Activated T-cell treated with anti-CD3 and anti-CD28 coated beads for 4 hours (primary cell): ENCODE results near the gene ABTB2.
"Not testable (repeated sequence)": the region's sequence is repeated elsewhere in the genome, so short reads cannot be mapped to it uniquely, and the experiment has no call there.

Experiments
- DNase-seq: peaks from one replicate; pipeline ENCODE4 v3.0.0-alpha.2; 2020

ABTB2 gene

DNA sequence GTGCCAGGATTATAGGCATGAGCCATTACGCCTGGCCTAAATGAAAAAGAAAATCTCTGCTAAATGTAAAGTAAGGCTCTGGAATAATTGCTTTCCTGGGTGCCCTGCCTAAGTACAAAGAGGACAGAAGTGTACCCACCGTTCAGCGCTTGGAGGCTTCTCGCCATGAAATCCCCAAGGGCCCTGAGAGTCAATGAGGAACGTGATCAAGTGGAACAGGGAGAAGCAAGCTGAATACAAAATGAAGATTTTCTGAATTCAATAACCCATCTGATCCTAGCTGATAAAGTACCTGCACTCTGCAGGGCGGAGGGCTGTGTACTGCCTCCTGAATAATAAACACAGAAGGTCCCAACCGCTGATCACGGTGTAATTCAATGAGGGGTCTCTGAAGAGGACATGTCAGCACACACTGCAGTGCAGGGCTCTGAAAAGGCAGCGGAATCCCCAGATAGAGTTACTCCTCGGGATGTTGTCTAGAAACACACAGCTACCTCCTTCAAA, 97.7 kb downstream of the ABTB2 start:
- DNase-seq = no peak

DNA sequence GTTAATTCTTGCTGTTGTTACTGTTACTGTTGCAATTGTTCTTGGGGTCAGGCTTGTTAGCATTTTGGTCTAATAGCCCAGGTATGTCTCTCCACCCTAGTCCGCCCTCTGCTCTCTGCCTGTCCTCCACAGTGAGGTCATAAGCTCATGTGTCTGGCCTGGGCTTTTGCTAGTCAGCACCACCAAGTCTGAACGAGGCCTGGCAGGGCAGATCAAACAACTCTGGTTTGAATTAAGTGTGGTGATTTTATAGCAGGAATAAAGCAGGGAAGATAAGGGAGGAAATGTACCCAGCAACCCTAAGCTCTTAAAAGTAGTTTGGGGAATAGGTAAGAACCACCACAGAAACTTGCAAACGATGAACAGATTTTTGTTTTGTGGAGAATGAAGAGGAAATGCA, 98.7 kb downstream of the ABTB2 start:
- no peak for DNase-seq

DNA sequence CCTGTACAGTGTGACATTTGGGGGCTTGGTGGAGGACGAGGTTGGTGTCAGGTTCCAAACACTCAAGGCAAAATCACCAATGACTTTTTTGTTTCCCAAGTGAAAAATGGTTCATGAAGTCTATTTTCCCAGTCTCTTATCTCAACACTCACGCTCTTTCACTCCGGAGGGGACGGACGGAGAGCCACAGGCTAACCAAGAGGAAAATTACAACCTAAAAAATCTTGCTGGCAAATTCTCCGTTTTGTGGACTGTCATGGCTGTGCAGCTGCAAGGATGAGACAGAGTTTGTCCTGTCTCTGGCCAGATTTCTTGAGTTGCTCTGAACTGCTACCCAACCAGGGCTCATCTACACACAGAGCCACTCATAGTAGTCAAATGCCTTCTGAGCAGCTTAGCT, 101.2 kb downstream of the ABTB2 start:
- DNase-seq = no peak

DNA sequence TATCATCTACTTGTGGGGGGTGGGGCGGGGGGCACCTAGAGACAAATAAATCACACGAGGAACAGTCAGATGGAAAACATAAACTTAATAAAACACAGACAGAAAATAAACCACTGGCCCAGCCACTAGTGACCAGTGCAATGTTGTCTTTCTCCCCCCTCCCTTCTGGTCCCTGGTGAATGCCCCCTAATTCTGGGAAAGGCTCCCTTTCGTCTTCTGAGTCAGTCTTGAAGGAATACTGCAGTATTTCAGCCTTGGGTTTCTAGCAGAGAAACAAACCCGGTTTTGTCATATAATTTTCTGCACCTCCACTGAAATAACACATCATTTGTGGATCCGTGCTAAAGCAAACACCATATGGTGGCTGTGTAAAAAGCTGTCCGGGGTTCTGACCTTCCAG, 101.7 kb downstream of the ABTB2 start:
- no peak for DNase-seq

DNA sequence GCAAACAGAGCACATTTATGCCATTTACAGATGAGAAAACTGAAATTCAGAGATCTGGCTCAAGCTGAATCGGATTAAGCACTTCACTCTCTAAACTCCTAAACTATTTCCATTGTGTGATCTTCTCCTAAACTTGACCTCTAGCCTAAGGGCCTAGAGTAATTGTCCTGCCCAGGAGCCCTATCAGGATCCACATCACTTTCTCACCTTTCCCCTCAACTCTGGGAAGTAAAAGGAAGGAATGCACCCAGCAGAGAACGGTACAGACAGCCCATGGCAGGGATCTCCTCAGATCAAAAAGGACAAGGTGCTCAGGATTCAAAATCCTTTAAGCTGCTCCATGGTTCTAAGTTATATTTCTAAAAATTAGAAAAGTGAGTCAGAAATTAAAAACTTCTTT, 102.7 kb downstream of the ABTB2 start:
- no peak for DNase-seq

DNA sequence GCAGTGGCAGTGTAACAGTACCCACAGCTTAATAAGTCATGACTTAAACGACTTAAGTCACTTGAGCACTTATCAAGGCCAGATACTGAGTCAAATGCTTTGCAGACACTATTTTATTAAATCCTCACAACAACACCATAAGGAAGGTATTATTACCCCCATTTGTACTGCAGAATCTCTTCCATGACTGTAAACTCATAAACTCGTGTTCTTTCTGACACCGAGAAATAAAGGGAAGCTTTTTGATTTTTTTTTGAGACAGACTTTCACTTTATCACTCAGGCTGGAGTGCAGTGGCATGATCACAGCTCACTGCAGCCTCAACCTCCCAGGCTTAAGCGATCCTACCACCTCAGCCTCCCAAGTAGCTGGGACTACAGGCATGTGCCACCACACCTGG, 103.8 kb downstream of the ABTB2 start:
- no peak for DNase-seq

DNA sequence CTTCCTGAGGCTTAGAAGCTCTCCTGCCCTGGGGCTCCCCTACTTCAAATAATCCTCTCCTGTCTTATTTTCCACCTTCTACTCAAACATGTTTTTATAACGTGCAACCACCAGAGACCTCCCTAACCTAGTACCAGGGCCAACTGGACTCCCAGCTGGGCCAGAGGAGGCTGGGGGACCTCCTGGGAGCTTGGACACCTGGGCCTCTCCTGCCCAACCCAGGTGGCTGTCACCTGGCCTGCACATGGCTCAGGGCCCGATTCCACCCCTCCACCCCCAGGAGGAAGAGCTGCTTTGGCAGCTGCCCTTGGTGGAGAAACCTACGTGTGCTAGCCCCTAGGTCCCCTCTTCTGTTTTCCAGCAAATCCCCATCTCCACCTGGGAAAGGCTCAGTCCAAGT, 105.2 kb downstream of the ABTB2 start:
- DNase-seq = no peak

DNA sequence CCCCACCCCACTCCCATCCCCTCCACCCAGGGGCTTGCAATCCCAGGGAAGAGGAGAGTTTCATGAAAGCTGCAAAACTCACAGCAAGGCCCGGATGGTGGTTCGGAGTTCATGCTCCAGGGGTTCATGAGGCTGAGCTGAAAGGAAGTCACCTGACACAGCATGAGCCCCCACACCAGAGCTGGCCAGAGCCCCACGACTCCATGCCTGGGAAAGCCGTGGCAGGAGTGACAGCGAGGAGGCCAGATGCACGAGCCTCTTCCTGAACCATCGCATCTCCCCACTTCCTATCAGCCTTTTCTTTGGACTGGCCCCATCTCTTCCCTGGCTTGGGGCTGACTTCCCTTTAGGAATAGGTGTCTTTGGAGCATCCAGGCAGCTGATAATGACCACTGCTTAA, 105.8 kb downstream of the ABTB2 start:
- no peak for DNase-seq

DNA sequence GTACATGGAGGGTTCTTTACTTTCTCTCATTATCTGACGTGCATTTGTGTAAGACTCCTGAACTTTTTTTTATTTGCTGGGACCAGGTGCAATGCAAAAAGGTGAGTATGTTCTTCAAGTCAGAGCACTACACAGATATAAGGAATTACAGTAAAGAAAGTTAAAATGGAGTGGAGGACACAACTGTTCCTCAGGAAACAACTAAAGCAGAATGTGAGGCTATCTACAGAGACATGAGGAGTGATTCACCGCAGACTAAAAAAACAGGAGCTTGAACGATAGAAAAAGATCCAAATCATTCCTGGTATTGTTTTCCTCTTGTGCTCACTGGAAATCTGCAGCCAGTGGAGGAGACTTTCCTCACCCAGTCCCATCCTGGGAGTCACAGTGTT, 106.2 kb downstream of the ABTB2 start:
- no peak for DNase-seq

DNA sequence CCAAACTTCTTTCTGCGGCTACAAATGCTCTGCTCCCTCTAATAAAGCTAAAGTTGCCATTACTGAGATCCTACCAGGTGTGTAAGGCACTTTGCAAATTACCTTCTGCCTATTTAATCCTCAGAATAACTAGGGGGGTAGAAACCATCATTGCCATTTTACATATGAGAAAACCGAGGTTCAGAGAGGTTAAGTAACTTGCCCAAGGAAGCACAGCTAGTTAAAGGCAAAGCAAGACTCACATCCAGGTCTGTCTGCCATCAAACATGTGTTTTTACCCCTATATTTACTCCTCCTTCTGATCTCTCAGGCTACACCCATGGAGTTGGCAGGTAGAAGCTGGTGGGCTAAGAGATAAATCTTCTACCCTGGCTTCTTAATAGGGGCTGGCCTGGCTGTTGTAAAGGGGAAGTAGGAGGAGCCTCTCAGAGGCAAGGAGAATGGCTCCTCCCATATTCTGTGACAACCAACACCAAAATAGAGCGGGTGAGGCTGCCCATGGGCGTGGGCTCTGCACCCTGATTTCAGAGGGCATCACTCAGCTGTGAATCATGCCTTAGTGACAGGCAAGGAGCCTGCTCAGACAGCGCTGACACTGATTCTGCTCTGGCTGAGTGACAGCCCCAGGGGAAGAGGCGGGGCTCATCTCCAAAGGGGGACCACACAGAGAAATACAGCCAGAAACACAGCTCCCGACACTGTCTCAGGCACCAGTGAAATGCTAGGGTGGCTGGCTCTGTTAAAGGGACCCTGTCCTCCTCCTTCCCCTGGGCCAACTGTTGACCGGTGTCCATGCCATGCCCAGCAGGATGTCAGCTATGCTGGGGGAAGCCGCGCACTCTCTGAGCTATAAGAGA, 106.8 kb downstream of the ABTB2 start:
- DNase-seq = peak; percentile 64

DNA sequence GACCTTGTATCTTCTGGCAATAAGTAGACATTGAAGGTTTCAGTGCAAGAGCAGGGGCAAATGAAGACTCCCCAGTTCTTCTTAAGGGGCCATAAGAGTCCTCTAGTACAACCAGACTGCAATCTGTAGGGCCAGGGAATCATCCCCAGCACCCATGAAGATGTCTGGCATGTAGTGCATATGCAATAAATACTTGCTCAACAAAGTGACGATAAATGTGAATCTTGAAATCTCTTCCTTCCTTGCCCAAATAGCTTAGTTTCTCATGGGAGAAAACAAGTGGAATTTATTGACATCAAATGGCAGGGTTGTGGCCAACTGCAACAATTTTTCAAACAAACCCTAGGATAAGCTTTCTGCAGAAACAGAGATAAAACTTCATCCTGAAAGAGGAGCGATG, 107.6 kb downstream of the ABTB2 start:
- no peak for DNase-seq

DNA sequence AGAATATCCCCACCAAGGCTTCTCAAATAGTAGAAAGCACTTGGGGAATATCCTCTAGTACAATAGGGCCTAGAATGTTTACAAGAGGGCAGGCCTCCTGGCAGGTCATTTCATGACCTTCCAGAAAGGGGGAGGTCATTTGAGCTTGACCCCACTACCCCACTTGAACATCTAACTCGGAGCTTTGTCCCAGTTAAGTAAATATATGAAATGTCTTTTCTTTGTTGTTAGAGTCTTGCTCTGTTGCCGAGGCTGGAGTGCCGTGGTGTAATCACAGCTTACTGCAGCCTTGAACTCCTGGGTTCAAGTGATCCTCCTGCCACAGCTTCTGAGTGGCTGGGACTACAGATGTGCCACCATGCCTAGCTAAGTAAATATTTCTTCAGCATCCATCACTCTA, 108.4 kb downstream of the ABTB2 start:
- DNase-seq = no peak

DNA sequence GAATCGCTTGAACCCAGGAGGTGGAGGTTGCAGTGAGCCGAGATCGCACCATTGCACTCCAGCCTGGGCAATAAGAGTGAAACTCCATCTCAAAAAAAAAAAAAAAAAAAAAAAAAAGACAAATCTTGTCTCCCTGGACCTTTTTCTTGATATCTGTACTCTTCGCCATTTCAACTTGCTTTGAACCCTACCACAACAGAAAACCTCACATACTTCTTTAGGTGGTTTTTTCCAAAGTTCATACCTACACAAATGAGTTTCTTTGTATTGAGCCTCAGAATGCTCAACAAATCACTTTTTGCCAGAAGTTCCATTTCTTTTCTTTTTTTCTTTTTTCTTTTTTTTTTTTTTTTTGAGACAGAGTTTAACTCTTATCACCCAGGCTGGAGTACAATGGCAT, 111.3 kb downstream of the ABTB2 start:
- not testable (repeated sequence) for DNase-seq

DNA sequence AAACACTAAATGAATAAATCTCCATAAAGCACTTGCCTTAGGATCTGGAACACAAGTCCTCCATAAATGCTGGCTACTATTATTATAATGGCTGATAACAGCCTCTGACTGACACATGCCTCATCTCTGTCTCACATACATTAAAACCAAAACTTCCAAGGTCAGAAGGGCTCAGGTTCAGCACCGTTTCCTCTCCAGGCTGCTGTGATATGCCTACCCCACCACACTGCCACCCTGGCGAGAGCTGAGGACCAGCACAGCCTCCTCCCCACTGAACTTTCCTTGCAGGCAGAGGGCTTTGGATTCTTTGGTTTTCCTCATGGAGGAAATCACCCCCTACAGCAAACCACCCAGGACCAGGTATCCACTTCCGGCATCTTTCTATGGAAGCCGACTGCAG, 112.8 kb downstream of the ABTB2 start:
- no peak for DNase-seq

DNA sequence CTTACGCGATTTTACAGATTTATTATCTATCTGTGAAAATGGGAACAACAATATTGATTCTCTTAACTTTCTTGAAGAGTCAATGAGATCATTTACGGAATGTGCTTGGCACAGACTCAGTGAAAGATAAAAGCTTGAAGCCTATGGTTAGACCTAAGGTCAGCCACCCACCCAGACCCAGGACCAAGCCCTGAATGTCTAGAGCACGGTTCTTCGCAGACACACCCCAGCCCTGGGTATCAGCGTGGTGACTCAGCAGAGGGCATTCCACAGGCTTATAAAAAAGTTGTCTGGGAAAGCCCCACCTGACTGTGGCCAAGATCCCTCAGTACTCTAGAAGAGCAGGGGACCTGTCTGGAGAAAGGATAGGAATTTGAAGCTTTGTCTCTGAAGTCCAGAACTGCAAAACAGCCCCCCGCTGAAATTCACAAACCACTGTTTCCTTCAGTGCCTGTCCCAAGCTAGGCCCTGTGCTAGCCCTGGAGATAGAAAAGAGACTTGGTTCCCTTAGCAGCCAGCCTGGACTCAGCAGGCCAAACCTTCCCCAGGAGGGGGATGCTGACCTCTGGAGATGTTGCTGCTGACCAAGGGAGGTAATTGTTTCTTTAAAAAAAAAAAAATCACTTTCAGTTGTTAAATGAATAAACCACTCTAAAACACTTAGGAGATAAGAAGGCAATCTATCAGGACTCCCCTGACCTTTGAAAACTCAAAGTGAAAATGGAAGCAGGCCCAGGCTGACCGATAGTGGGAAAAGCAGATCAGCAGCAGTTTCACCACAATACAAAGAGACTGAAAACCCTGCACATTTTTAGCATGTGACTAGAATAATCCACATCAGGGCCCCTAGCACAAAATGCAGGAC, 114.0 kb downstream of the ABTB2 start:
- no peak for DNase-seq

DNA sequence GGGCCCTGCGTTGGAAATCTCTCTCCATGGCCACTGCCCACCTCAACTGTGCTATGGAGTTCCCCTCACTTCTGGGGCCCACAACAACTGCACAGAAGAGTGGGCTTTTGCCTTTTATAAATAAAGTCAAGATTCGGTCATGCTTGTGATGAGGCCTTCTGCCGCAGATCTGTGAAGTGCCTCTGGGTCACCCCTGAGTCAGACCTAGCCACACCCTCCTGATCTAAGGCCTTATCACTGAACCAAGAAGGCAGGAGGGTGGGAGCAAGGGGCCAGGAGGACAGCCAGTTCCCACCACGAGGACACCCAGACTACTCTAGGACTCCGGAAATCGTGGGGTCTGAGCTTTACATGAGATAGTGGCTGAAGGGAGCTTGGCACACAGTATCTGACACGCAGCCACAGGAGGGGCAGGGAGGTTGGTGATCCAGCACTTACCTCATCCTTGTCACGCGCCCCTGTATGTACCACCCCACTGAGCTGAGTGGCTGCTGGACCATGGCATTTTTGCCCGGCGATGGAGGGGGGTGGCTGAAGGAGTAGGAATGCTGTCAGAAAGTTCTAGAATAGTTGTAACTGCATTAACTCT, 115.7 kb downstream of the ABTB2 start:
- no peak for DNase-seq

DNA sequence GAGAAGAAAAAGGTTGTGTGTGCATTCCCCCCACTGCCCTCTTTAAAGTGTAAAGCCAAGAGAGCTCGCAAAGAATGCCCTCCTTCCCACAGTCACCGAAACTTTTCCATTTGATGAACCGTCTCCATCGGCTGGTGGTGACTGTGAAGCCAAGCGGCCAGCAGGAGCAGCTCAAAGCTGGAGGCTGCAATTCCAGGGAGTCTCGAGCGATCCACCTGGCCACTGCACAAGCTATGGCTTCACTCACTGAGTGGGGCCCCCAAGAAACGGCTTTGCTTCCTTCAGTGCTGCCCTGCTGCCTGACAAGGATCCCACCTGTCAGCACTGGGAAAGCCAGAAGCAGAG, 117.7 kb downstream of the ABTB2 start:
- DNase-seq = no peak

DNA sequence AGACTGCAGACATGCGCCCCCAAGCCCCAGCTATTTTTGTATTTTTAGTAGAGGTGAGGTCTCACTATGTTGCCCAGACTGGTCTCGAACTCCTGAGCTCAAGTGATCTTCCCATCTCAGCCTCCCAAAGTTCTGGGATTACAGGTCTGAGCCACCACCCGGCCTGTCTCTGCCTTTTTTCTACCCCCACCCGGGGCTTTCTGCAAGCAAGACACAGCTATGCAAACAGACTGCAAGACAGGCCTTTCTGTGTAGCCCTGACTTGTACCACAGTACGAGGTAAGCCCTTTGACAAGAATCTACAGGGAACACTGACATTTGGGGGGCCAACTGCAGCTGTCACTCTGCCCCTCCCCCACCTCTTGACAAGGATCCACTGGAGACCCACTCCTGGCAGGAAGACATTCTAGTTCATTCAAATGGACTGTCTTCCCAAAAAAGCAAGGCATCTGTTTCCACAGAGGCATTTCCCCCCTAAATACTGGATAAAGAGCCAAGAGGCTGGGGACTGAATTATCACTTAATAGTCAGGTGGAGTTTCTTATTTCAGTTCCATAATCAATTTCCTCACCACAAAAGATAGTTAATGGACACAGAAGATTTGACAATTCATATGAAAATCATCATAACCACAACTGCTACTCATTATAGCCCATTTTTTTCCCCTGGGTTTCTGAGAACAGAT, 118.2 kb downstream of the ABTB2 start:
- DNase-seq = no peak

DNA sequence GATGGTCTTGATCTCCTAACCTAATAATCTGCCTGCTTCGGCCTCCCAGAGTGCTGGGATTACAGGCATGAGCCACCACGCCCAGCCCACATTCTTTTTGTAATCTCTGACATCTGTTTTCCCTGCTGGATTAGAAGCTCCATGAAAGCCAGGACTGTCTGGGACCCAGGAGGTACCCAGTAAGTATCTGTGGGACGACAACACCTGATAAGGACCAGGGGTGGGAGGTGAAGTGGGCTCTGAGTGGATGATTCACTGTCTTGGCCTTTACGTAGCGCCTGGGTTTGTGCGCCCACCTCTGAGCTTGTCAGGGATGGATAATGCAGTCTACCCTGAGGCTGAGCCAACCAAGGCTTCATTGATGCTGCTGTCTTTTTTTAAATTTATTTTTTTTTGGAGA, 118.8 kb downstream of the ABTB2 start:
- no peak for DNase-seq

DNA sequence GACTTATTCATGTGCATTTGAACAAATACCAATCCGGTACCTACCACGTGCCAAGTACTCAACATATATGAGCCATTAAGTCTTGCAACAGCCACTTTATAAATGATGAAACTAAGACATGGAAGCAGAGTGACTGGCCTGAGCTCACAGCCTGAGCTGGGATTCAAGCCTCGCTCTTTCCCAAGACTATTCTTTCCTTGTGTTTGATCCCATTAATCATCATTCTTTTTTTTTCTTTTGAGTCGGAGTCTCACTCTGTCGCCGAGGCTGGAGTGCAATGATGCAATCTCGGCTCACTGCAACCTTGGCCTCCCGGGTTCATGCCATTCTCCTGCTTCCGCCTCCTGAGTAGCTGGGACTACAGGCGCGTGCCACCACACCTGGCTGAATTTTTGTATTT, 119.3 kb downstream of the ABTB2 start:
- no peak for DNase-seq

DNA sequence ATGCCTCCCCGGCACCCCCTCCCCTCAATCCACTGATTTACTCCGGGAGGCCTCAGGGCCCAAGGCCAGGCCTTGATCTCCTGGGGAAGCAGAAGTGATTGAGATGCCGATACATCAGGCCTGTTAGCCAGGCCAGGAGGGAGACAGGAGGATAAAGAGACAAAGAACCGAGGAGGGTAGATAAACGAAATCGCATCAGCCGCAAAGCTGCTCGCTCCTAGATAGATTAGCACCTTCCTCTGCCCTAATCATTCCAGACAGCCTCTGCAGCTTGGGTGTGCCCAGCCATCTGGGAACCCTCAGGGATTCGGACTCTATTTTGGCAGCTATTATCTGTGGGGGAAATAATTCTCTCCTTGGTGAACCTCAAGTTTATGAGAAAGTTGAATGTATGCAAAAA, 121.2 kb downstream of the ABTB2 start:
- DNase-seq = no peak

DNA sequence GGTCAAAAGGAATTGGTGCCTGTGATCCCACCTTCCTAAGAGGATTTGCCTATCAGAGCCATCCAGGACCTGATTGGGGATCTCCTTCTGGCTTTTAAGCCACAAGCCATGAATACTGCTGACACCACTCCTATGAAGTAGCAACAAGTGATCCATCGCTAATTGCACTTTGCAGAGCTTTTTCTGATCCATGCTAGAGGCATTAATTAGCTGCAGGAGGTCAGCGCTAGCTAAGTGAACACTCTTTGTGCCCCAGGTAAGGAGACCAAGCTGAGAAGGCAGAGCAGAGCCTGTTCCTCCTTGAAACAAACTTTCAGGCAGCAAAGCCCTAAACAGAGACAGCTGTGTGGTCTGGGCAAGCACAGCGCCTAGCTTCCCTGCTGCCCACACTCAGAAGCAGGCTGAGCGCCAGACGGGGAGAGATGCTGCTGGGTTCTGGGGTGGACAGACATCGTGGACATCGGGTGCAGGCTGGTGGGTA, 122.2 kb downstream of the ABTB2 start:
- DNase-seq = no peak

DNA sequence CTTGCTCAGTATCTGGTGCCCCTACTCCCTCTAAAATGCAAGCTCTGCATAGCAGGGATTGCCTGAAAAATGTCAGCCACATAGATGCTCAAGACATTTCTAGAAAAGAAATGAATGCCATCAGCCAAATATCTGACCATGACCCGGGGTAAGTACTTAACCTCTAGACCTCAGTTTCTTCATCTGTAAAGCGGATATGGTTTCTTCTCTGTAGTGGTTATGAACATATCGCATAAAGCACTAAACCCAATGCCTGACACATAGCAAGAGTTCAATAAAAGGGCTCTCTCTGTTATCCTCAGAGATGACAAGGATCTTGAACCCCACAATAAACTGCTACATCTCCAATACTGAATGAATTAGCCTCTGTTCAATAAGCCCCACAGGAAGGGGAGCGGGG, 122.6 kb downstream of the ABTB2 start:
- no peak for DNase-seq
